ENCODE measurements around the gene PTPRM. TPM values are rescaled to one million over a fixed set of nuclear protein-coding genes. Genes with fewer than 3 reads are reported as not detected.

PTPRM gene
- total and polyA plus RNA-seq, 2 of the 8 experiments (the other 6 are each of a cell fraction or from before 2014, with no cell fraction given), result 4.1 to 7.0 TPM

DNA sequence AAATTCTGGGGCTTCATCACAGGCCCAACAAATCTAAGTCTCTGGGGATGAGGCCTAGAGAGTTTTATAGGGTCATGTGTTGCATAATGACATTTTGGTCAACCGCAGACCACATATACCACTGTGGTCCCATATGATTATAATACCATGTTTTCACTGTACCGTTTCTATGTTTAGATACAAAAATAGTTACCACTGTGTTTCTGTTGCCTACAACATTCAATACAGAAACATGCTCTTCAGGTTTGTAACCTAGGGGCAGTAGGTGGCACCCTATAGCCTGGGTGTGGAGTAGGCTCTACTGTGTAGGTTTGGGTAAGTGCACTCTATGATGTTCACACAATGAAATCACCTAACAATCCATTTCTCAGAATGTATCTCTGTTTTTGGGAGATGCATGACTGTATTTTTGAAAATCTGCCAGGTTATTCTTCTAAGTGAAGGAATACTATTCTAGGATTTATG is 485.2 kb downstream of the PTPRM start:
- whole genome bisulfite sequencing, 2 experiments (ENCODE audit: extremely low coverage in 1 of 2, insufficient coverage in 1 of 2, insufficient read length in 1 of 2, insufficient replicate concordance in 2 of 2, low coverage in 1 of 2, low lambda C conversion rate in 2 of 2, missing lambda C conversion rate in 1 of 2), result 61% methylated on average over 2 of the region's 2 CpGs; no CpG with 5 or more reads in 1 of the 2 experiments

More for the DNA sequence above, 485.2 kb downstream of the PTPRM start:
- Histone ChIP-seq H2BK5ac (ENCODE audit: low read depth, low read length) (no peak overlapping the region), H3K79me1 (ENCODE audit: low read depth, low read length) (no peaks in the 10 kb centered on the region), H2AK5ac (ENCODE audit: low read depth, low read length) (no peak overlapping the region), H3K27me3 (replicated peaks in 1 of 4; ENCODE audit: control insufficient read depth in 3 of 4, extremely low read depth in 1 of 4, insufficient read depth in 3 of 4, low read length in 3 of 4) (no peaks in the 10 kb centered on the region), H3K4me2 (ENCODE audit: insufficient read depth in 1 of 2, low read depth in 2 of 2, low read length in 2 of 2) (no peak overlapping the region), H3K4ac (replicated peaks; ENCODE audit: insufficient read length, low read depth, low read length) (no peak overlapping the region), H4K91ac (replicated peaks; ENCODE audit: insufficient read length, low read length) (no peak overlapping the region), H3K18ac (ENCODE audit: extremely low read depth, low read length) (no peak overlapping the region), H3K4me3 (ENCODE audit: extremely low read depth in 1 of 4, insufficient read depth in 2 of 4, low read depth in 3 of 4, low read length in 4 of 4) (no peak overlapping the region), H3K56ac (replicated peaks; ENCODE audit: insufficient read length, low read depth, low read length) (no peak overlapping the region), H2BK12ac (ENCODE audit: low read depth, low read length) (no peak overlapping the region), H3K9ac (replicated peaks in 1 of 4; ENCODE audit: extremely low read depth in 1 of 4, low read depth in 3 of 4, low read length in 3 of 4) (no peak overlapping the region), H4K8ac (ENCODE audit: extremely low read depth, insufficient read depth, low read length) (no peak overlapping the region), H3K14ac (ENCODE audit: insufficient read length) (no peak overlapping the region), H2AFZ (ENCODE audit: low read length) (no peak overlapping the region), H3K4me1 (replicated peaks in 1 of 4; ENCODE audit: control insufficient read depth in 3 of 4, insufficient read depth in 4 of 4, low read length in 3 of 4) (peaks cover 0 to 3% (median 0%) of the 10 kb centered on the region in 4 experiments; a peak in 1 of 7 replicates), H3K27ac (ENCODE audit: low read depth, low read length) (no peak overlapping the region), H4K20me1 (replicated peaks in 1 of 2; ENCODE audit: control insufficient read depth in 1 of 2, insufficient read depth in 2 of 2, low read length in 2 of 2) (no peaks in the 10 kb centered on the region), H2BK15ac (ENCODE audit: low read length) (no peak overlapping the region), H3K23ac (ENCODE audit: insufficient read length) (no peak overlapping the region), H2BK120ac (replicated peaks; ENCODE audit: low read depth, low read length) (no peak overlapping the region), H3K23me2 (ENCODE audit: low read depth, low read length) (no peaks in the 10 kb centered on the region), H4K5ac (ENCODE audit: insufficient read length, low read depth, low read length) (no peak overlapping the region), H3K9me3 (ENCODE audit: insufficient read depth in 2 of 2, low read depth in 1 of 2, low read length in 1 of 2) (no peaks in the 10 kb centered on the region), H2BK20ac (ENCODE audit: low read length) (no peak overlapping the region), H3K79me2 (ENCODE audit: control insufficient read depth in 1 of 2, insufficient read depth in 2 of 2, low read length in 2 of 2) (no peaks in the 10 kb centered on the region), H3K36me3 (ENCODE audit: control insufficient read depth in 2 of 4, insufficient read depth in 4 of 4, low read length in 3 of 4) (no peaks in the 10 kb centered on the region)
- ChIA-PET CTCF (ENCODE audit: partially characterized antibody) (interaction anchor here (0.9 to 1.8 kb wide), 5 partner anchors 144 to 428 kb away, joined by 3 to 5 read pairs (median 3); no protein-coding TSS in a partner anchor), POLR2A (ENCODE audit: partially characterized antibody) (interaction anchor here (1.7 kb wide), 1 partner anchor 9 kb away, joined by 4 read pairs; no protein-coding TSS in a partner anchor)
- DNase-seq (ENCODE audit: low read depth in 1 of 2, low spot score in 2 of 2) (no peak), FAIRE-seq (peak; percentile 24)
- TF ChIP-seq TBP (IDR thresholded peaks at IDR 0.05; ENCODE audit: low read depth, low read length) (no peak), RBBP5 (IDR thresholded peaks at IDR 0.05; ENCODE audit: borderline replicate concordance, low read depth, low read length) (no peak), RAD21 (IDR thresholded peaks at IDR 0.05 in 1 of 2, conservative IDR thresholded peaks at IDR 0.05 in 1 of 2; ENCODE audit: low read depth in 2 of 2, low read length in 2 of 2) (peak; percentile 68 to 72), HDAC2 (IDR thresholded peaks at IDR 0.05; ENCODE audit: borderline replicate concordance in 1 of 2, low read depth in 2 of 2, low read length in 2 of 2) (no peak), CTCF (IDR thresholded peaks at IDR 0.05; ENCODE audit: control extremely low read depth in 1 of 3, insufficient read depth in 1 of 3, low read depth in 1 of 3, low read length in 3 of 3) (peak in 2 of 3 experiments; percentile 39; a peak in 2 of 4 replicates)
- TF ChIP-seq, protein P1, sequence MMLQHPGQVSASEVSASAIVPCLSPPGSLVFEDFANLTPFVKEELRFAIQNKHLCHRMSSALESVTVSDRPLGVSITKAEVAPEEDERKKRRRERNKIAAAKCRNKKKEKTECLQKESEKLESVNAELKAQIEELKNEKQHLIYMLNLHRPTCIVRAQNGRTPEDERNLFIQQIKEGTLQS (IDR thresholded peaks at IDR 0.05; ENCODE audit: insufficient read depth, low read depth, low read length), result no peak
